ENCODE measurements around the gene DLAT. TPM values are rescaled to one million over a fixed set of nuclear protein-coding genes. Genes with fewer than 3 reads are reported as not detected.

The DLAT gene
- total RNA-seq, 4 donors from 2014 or later = 33.9 to 52.0 (median 39.0) TPM

DNA sequence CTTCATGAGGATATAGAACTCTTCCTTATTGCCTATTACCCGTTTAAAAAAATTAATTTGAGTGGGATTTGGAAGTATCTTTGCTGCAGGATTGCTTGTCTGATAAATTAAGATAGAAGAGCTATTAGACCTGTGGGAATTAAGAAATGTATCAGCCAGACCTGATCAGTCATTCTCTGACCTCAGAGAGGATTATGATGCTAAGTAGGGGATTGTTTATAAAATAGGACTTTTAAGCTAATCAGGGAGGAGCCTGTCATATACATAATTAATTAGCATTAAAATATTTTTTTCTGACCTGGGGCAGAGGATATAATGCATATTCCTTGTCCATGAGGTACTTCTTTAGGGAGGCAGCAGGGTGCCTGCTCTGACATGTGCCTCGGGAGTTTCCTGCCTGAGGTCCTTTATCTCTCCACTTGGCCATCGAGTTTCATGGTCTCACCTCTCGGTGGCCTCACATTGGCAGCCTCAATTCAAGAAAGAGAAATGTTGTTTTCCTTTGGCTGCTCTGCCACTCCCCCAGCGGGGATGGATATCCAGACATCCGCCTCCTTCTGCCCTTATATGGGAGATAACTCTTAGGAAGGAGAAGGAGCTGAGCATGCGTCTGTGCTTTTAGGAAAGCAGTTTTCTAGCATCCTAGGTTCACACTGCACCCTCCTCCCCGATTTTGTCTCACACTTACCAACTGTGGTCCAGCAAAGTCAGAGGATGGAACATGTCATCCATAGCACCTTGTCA lies 47.0 kb upstream of the DLAT start:
- no peak for TF ChIP-seq POLR2A (IDR thresholded peaks at IDR 0.05)
- no peak for TF ChIP-seq CTCF (IDR thresholded peaks at IDR 0.05)
- Histone ChIP-seq H3K36me3 (no peaks in the 10 kb centered on the region), H3K9me3 (no peaks in the 10 kb centered on the region), H3K4me1 (peaks cover 25 to 56% of the 10 kb centered on the region in 2 donors), H3K27me3 (no peaks in the 10 kb centered on the region), H3K4me3 (replicated peaks in 1 of 3) (peak overlapping the region; percentile 7 to 74 (median 8)), H3K27ac (peak overlapping the region; percentile 93 to 97 (median 97))
- peak in 1 of 2 donors; percentile 15 for DNase-seq
- 53 to 56% methylated on average over 8 of the region's 8 CpGs for WGBS, 2 donors
- intact Hi-C loops (cut with DNase I) = loop anchor here (5.0 kb wide), 2 partner anchors 41 to 101 kb away; partner anchors contain the start of genes CFAP68, DIXDC1 and FDXACB1

DNA sequence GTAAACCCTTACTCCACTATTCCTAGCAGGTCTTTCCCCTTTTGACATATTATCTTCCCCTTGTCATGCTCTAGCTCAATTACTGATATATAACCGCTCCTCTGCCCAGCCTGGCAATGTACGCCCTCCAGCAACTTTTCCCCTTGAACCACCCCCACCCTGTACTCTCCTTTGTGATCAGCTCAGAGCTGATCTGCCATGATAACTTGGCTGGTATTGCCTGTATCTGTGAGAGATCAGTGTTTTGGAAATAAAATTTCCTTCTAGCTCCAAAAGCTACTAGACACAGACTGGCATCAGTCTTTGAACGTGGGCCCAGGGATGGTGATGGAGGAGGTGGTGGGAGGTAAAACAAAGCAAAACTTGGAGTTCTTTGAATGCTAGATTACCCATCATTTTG lies 45.1 kb upstream of the DLAT start:
- H3K4me3 ChIP-seq (replicated peaks in 1 of 3) = no peak overlapping the region
- 91 to 94% methylated on average over 3 of the region's 3 CpGs for WGBS, 2 donors
- H3K9me3 ChIP-seq = no peaks in the 10 kb centered on the region
- peaks cover 32 to 63% of the 10 kb centered on the region in 2 donors for H3K4me1 ChIP-seq
- intact Hi-C loops (cut with DNase I) = no loop called here
- H3K27me3 ChIP-seq = no peaks in the 10 kb centered on the region
- peaks cover 0 to 1% of the 10 kb centered on the region in 2 donors for H3K36me3 ChIP-seq
- no peak for DNase-seq
- TF ChIP-seq CTCF (IDR thresholded peaks at IDR 0.05) (no peak), POLR2A (IDR thresholded peaks at IDR 0.05) (no peak)
- no peak overlapping the region for H3K27ac ChIP-seq

GRCh38 chr11:111981270-111981669 lies 43.9 kb upstream of the DLAT start:
- peaks cover 29 to 52% of the 10 kb centered on the region in 2 donors for H3K4me1 ChIP-seq
- WGBS, 2 donors = 90 to 95% methylated on average over 1 of the region's 1 CpG
- TF ChIP-seq POLR2A (IDR thresholded peaks at IDR 0.05) (no peak), CTCF (IDR thresholded peaks at IDR 0.05) (no peak)
- no peak overlapping the region for H3K4me3 ChIP-seq (replicated peaks in 1 of 3)
- peaks cover 9% of the 10 kb centered on the region in 2 donors for H3K36me3 ChIP-seq
- intact Hi-C loops (cut with DNase I) = no loop called here
- H3K27me3 ChIP-seq = no peaks in the 10 kb centered on the region
- peak overlapping the region; percentile 94 to 98 (median 95) for H3K27ac ChIP-seq
- no peak for DNase-seq
- H3K9me3 ChIP-seq = no peaks in the 10 kb centered on the region

DNA sequence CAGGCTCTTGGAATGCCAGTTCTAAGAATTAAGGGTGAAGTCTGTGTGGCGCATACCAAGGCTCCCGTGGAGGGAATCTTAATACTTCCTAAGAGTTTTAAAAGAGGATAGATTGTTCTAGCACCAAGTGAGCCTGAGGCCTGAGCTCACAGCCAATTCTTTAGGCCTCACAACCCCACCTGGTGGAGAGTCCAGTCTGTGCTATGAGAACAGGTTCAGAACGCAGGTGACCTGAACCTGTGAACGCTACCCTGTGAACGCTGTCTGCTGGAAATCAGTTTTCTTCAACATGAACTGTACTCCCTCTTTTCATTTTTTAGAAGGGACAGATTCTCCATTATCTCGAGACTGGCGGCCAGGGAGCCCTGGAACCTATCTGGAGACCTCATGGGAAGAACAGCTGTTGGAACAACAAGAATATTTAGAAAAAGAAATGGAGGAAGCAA lies 43.2 kb upstream of the DLAT start:
- DNase-seq = peak; percentile 94 to 95
- 19 to 22% methylated on average over 7 of the region's 7 CpGs for WGBS, 2 donors
- Histone ChIP-seq H3K27ac (peak overlapping the region; percentile 94 to 98 (median 95)), H3K27me3 (no peaks in the 10 kb centered on the region), H3K4me1 (peaks cover 29 to 46% of the 10 kb centered on the region in 2 donors), H3K36me3 (peaks cover 13 to 15% of the 10 kb centered on the region in 2 donors), H3K9me3 (no peaks in the 10 kb centered on the region), H3K4me3 (replicated peaks in 1 of 3) (peak overlapping the region in 2 of 3 donors; percentile 17 to 27)
- TF ChIP-seq POLR2A (IDR thresholded peaks at IDR 0.05) (peak in 1 of 2 donors; percentile 65), CTCF (IDR thresholded peaks at IDR 0.05) (peak; percentile 22 to 98 (median 82))
- intact Hi-C loops (cut with DNase I) = no loop called here
